ENCODE data around the gene SLC39A9.
"Not testable (repeated sequence)": the region's sequence is repeated elsewhere in the genome, so short reads cannot be mapped to it uniquely, and the experiment has no call there.

The SLC39A9 gene

DNA sequence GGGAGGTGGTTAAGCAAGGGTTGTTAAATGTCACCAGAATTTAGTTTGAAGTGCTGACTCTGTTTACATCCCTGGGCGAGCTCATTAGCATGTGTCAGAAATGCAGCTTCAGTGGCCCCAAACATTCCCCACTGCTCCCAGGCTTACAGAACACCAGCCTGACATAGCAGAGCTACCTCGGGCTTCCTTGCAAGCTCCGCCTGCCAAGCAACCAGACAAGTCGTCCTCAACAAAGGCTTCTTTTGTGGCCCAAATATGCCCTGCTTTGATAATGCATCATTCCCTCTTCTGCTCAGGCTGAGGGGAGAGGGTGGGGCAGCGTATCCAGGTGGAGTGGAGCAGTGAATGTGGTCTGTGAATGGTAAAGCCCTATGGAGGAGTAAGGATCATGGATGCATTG lies 28.4 kb upstream of the SLC39A9 start:
- no peak for DNase-seq

DNA sequence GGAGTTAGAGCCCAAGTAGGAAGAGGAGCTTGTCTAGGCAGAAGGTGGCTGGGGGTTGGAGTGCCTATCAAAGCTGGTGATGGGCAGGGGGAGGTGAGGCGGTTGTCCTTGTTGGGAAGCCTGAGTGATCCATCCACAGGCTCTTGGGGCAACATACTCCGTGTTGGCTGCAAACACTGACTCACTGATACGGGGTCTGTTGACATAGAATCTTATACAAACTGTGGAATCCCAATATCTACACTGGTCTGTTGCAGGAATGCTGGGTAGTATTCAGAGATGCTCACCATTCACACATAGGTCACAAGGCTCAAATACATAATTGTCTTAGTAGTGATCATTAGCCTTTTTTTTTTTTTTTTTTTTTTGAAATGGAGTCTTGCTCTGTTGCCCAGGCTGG lies 26.3 kb upstream of the SLC39A9 start:
- DNase-seq: no peak

DNA sequence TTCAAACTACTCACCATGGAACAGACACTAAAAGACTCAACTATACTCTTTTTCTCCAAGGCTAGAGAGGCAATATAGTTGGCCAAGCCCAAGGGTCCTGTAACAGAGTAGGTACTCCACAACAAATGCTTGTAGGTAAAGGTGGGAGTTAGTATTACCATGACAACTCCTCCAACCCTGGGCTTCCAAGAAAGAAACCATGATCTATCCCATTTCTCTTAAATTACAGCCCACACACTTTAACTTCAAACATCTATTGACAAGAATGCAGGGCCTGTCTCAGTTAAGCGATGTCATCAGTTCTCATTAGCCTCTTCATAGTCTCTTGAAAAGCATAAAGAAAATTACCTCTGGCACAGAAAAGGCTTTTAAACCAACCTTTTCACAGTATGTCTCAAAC lies 25.4 kb upstream of the SLC39A9 start:
- DNase-seq: no peak

DNA sequence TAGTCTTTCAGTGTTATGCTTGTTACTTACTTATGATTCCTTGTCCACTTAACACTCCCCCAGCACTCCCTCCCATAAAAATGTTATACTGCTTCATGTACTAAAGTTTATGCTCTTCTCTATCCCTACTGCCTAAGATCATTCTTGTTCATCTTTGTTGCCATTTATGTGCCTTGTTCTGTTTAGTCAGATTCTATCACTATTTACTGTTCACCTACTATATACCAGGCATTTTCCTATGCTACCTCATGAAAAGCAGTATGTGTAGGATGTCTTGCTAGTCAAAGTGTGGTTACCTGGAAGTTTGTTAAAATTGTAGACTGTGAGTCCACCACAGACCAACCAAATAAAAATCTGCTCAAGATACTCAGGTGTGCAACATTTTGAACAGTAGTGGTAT lies 24.3 kb upstream of the SLC39A9 start:
- DNase-seq: no peak

DNA sequence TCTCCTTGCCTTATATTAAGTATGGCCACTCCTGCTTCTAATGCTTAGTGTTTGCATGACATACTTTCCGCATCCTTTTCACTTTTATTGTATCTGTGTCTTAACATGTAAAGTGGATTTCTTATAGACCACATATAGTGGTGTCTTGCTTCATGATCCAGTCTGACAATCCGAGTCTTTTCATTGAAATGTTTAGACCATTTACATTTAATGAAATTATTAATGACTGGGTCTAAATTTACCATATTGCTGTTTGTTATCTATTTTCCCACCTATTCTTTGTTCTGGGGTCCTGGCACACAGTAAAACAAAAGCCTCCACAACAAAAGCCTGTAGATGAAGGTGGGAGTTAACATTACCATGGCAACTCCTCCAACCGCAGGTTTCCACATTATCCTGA lies 23.3 kb upstream of the SLC39A9 start:
- DNase-seq: no peak

DNA sequence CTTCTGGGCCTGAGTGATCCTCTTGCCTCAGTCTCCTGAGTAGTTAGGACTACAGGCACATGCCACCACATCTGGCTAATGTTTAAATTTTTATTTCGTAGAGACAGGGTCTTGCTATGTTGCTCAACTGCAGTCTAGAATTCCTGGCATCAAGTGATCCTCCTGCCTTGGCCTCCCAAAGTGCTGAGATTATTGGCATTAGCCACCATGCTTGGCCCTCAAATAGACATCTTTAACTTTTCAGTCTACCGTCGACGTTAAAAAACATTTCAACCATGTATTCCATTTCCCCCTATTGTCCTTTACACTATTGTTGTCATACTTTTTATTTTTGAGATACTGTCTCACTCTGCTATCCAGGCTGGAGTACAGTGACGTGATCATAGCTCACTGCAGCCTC lies 22.8 kb upstream of the SLC39A9 start:
- DNase-seq: no peak

DNA sequence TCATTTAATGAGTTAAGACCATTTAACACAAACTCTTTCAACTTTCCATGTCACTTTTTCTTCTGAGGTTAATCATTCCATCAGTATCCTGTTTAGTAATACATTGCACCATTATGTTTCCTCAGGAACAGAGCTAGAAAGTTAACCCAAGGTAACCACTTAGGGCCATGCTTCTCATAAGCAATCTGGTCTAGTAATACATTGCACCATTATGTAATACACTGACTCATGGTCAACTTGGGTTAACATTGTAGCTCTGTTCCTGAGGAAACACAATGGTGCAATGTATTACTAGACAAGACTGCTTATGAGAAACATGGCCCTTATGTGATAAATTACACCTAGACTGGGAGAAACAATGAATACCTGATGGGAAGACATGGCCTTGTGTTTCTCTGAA lies 22.1 kb upstream of the SLC39A9 start:
- DNase-seq: no peak

DNA sequence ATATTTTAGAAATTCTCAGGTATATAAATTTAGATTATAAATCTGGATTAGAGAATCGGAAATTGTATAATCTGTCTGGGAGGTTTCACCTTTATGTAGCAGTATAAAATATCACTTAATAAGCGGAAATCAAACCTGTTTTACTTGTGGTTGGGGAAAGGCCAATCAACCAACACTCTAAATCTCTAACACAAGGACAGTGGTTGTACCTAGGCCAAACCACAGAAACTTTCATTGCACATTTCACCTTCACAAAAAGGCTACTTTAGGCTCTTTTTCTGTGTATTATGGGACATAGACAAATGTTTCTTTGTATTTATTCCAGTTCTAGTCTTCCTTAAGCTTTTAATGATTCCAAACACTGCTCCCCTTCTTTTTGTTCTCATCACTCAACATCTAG lies 20.2 kb upstream of the SLC39A9 start:
- DNase-seq: no peak

DNA sequence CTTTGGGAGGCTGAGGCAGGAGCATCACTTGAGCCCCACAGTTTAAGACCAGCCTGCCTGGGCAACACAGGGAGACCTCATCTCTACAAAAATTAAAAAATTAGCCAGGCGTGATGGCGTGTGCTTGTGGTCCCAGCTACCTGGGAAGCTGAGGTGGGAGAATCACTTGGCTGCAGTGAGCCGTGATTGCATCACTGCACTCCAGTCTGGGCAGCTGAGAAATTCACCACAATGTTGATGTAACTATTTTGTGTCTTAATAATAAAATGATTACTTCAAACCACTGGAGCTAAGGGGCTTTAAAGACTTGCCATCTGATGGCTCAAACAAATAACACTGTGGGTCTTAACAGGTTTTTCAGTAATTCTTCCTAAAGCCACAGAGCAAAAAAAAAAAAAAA lies 11.2 kb upstream of the SLC39A9 start:
- DNase-seq: no peak

DNA sequence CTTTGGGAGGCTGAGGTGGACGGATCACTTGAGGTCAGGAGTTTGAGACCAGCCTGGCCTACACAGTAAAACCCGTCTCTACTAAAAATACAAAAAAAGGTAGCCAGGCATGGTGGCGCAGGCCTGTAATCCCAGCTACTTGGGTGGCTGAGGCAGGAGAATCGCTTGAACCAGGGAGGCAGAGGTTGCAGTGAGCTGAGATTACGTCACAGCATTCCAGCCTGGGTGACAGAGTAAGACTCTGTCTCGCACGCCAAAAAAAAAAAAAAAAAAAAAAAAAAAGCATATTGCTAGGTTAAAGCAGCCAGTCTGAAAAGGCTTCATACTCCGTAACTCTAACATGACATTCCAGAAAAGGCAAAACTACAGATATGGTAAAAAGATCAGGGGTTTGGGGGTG lies 7.1 kb upstream of the SLC39A9 start:
- not testable (repeated sequence) for DNase-seq

DNA sequence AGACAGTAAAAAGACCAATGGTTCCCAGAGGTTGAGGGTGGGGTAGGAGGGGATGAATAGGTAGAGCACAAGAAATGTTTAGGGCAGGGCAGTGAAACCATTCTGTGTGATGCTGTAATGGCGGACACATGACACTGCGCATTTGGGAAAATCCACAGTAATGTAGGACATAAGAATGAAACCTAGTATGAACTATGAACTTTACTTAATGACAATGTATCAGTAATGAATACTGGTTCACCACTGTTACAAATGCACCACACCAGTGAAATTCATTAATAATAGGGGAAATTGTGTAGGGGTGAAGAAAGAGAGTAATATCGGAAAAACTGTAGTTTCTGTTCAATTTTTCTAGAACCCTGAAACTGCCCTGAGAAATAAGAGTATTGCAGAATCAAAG lies 6.0 kb upstream of the SLC39A9 start:
- no peak for DNase-seq

DNA sequence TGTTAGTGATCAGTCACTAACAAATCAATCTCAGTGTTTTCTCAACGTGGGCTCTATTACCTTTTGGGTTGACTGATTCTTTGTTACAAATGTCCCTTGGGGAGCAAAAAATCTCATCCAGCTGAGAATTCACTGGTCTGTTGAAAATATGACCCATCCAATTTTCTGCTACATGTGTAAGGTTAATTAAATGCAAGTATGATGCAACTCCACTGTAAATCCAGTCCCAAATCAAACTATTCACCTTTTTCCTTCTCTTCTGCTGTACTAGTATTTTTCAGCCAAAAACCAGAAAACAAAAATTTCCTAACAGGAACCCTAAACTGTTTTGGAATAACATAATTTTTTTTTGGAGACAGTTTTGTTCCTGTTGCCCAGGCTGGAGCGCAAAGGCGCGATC lies 2.6 kb upstream of the SLC39A9 start:
- no peak for DNase-seq

DNA sequence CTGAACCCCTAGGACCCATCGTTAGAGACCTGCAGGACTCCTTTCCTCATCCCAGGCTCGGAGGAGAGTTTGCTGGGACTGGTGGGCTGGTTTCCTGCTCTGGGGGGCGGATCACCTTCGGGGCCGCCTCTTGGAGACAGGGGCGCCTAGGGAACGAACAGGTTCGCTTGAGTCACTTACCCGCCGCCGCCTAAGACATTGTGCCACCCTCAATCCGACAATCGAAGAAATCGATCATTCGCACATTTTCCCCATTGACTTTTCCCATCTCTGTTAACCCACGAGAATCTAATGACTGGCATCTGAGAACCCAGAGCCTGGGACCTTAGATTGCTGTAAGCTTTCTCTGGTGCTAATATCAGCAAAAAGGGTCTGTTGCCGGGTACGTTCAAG lies 322 bp downstream of the SLC39A9 start:
- DNase-seq: no peak

DNA sequence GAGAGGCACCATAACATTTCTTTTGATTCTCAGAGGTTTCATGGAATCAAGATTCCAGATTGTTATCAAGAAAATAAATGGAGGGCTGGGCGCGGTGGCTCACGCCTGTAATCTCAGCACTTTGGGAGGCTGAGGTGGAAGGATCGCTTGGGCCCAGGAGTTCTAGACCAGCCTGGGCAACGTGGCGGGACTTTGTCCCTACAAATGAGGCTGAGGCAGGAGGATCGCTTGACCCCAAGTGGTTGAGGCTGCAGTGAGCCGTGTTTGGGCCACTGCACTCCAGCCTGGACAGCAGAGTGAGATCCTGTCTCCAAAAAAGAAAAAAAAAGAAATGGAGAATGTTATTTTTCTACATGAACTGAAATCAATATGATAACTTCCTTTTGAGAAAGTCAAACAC lies 1.3 kb downstream of the SLC39A9 start:
- DNase-seq: no peak

DNA sequence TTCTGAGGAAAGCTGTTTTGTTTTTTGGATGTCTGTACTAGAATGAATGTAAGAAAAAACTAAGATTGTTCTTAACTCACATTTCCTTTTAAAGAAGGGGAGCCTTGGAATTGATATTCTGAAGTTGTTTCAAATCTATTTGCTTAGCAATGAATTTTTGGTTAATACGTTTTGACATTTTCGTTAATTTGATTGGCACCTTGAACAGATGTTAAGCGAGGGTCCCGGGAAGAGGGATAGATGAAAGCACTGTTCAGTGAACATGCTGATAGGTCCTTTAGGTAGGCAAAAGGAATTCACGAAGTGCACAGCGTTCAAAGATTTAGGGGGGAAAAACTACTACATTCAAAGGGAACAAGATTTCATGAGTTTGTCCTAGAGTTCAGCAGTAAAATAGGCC lies 1.7 kb downstream of the SLC39A9 start:
- DNase-seq: no peak

DNA sequence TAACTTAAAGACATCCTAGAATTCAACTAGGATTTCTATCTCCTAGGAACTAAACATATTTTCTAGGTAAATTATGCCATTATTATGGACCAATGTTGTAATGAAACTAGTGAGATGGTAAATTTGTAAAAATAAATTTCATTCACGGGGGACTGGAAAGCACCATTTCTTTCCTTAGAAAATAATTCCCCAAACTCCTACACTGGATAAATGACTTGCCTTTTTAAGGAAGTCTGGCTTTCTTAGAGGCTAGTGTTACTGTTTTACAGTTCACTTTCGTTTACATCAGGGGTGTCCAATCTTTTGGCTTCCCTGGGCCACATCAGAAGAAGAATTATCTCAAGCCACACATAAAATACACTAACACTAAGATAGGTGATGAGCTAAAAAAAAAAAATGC lies 3.3 kb downstream of the SLC39A9 start:
- no peak for DNase-seq

DNA sequence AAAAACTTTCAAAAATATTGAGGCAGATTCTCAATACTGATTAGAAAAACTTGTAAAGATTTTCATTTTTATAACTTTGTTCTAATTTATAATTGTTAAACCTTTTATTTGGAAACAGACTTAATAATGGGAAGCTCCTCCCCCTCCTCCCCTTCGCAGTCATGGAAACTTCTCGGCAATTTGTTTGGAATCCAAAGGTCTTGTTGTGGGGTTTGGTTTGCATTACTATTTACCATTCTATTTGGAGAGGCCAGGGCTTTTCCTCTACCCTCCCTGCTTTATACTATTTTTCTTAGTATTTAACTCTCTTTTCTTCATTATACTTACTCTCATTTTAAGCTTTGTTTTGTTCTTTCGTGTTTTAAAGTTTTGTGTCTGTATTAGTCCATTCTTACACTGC lies 6.0 kb downstream of the SLC39A9 start:
- no peak for DNase-seq

DNA sequence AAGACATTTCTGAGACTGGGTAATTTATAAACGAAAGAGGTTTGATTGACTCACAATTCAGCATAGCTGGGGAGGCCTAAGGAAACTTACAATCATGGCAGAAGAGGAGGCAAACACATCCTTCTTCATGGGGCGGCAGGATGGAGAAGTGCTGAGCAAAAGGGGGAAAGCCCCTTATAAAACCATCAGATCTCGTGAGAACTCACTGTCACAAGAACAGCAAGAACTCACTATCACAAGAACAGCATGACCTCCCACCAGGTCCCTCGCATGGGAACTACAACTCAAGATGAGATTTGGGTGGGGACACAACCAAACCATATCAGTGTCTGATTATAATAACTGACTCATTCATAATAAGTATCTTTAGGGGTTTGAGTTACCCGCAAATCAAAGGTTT lies 6.4 kb downstream of the SLC39A9 start:
- no peak for DNase-seq

DNA sequence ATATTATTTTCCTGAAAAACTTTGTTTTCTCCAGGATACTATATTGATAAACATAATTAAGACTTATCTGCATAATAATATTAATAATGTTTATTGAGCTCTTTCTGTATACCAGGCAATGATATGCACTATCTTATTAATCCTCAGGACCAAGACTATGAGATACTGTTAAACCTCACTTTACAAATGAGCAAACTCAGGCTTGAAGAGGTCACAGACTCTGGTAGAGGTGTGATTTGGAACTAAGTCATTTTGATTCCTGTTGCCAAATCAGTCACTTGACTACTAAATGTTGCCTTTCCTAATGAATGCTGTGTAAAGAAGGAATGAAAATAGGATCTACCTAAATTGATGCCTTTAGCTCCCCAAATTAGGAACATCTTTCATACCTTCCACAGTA lies 7.3 kb downstream of the SLC39A9 start:
- DNase-seq: no peak

DNA sequence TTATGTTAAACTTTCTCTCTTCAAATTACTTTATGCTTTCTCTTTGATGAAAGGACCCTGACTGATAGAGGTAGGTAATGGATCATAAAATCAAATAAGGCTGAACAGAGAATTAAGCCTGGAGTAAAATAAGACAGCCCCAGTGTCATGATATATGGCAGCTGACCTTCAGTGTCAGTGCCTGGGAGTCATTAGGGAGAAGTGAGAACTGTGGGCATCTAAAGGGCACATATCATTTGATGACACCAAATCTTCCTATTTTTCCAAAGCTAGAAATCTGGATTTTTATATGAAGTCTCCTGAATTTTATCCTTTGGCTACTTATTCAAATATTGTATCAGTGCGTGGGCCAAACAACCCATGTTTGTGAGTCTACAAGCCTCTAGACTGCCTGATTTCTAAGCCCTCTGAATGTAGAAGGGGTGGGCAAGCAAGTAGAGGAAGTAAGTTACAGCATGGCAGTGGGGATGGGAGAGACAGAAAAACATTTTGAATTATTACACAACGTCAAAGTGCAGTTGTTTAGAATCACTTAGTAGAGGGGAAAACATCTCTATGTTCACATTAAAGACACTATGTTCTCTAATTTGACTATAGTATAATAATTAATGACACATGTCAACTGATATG lies 10.0 kb downstream of the SLC39A9 start:
- no peak for DNase-seq

DNA sequence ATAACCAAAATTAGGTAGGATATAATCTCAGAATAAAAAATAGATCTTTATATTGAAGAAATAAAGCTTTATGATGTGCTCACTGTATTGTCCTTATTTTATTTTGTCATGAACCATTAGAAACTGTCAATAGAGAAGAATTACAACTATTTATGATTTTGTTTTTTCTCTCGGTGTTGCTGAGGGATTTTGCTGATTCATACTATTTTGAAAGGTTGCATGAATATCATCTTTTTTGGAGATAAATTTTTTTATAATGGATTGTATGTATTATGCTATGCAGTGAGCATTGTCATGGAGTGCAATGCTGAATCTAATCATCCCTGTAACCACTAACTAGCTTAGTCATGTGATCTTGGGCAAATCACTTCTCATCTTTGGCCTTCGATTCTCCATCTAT lies 15.0 kb downstream of the SLC39A9 start:
- DNase-seq: no peak

DNA sequence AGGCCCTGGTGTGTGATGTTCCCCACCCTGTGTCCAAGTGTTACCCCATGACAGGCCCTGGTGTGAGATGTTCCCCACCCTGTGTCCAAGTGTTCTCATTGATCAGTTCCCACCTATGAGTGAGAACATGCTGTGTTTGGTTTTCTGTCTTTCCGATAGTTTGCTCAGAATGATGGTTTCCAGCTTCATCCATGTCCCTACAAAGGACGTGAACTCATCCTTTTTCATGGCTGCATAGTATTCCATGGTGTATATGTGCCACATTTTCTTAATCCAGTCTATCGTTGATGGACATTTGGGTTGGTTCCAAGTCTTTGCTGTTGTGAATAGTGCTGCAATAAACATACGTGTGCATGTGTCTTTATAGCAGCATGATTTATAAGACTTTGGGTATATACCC lies 17.6 kb downstream of the SLC39A9 start:
- DNase-seq: not testable (repeated sequence)

DNA sequence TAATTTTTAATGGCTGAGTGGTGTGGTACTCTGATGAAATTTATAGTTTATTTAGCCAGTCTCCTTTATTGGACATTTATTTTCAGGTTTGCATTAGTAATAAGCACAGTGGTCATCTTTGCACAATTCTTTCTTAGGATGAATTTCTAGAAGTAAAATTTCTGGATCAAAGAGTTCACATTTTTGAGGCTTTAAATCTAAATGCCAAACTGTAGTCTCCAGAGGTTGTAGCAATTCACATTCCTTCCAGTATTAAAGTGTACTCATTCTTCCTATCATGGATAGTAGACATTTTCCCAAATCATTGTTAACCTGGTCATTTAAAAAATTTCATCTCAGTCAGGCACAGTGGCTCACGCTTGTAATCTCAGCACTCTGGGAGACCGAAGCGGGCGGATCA lies 24.8 kb downstream of the SLC39A9 start:
- no peak for DNase-seq

DNA sequence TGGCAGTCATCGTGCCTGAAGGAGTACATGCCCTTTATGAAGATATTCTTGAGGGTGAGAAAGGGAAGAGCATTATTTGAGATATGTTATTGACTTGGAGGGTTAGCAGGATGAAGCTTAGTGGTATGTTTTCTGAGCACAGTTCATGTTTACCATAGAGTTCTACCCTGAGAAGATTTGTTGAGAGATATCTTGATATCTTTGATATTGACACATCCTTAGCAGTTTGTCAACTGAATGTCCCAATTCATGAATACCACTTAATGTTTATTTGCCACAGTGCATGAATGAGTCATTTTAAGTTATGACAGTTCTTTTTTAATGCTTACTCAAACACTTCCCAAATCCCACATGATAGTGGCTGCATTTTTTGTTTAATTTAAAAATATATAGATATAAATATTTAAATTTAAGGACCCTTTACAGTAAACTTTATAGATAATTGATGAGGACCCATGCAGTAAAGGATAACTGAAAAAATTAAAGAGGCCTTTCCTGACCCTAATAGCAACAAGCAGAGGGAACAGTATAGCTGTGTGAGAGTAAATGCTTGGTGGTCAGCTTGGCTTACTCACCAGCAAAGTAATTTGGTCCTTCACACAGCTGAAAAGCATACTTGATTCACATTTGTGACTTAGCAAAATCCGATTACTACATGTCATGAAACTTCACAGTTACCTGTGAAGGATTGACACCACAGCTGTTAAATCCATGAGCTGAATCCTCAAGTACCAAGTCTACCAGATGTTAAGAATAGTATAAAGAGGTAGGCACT lies 25.8 kb downstream of the SLC39A9 start:
- no peak for DNase-seq

DNA sequence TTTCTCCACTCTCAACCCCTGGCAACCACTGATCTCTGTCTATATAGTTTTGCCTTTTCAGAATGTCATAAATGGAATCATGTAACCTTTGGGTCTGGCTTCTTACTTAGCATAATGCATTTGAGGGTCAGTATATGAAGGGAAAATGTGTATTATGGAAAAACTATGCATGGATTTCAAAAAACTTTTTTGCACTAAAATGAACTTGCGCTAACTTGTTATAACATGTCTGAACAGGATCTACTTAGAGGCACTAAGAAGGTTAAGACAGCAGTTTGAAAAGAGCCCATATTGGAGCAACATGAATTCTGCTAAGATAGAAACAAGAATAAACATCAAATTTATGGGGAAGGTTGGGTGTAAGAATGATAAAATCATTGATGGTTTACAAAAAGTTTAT lies 29.1 kb downstream of the SLC39A9 start:
- DNase-seq: no peak

Data from cerebellar nuclear complex (tissue), 1 donor.